Endothelial cell of umbilical vein (primary cell): Measurements from ENCODE around the gene ABLIM1. TPM values are rescaled to one million over a fixed set of nuclear protein-coding genes. Genes with fewer than 3 reads are reported as not detected.

Experiments used
- BruUV-seq: library from RNA; stranded (reverse); fragments of 400-500 nt; replicated peaks from 2 replicates; lab custom pipeline; 2021; lab: Mats Ljungman, UMichigan
- CTCF ChIA-PET: fragments of 300-600, 350-600 bp; sonication (Branson Sonifier 250); formaldehyde crosslinking; loops from one replicate; lab custom pipeline; 2021; ENCODE audit warnings: antibody characterized with exemption, inconsistent platforms; lab: Charles Lee
- POLR2A ChIA-PET: fragments of 300-600, 350-600 bp; sonication (Branson Sonifier 250); formaldehyde crosslinking; loops from one replicate; lab custom pipeline; 2021; ENCODE audit warnings: antibody characterized with exemption, inconsistent platforms; lab: Charles Lee
- DNase-seq: peaks from one replicate; pipeline ENCODE4 v3.0.0-alpha.2; 2011; ENCODE audit warnings: low read depth, low spot score
- FAIRE-seq: peaks from 2 replicates; lab custom pipeline; 2011; peaks lifted over from hg19 to GRCh38; lab: Jason Lieb, UNC
- H2AFZ ChIP-seq: 2 replicates; pipeline ENCODE4 v1.6.0; 2012; ENCODE audit warnings: low read depth, low read length, control low read depth, inconsistent platforms
- H3K27ac ChIP-seq: 2 replicates; pipeline ENCODE4 v1.5.1; 2011; ENCODE audit warnings: low read depth, mild to moderate bottlenecking, control low read depth, low read length, moderate library complexity; ENCODE audit not compliant: insufficient read depth
- H3K27me3 ChIP-seq, 2 experiments: 2 replicates each; pipeline versions ENCODE4 v1.6.0 to v1.6.1; 2011; ENCODE audit warnings: low read length in 2 of 2, mixed read lengths in 1 of 2; ENCODE audit not compliant: control insufficient read depth in 2 of 2, insufficient read depth in 2 of 2
- H3K36me3 ChIP-seq, 2 experiments: 2 replicates in 1 of 2; 3 replicates in 1 of 2; pipeline ENCODE4 v1.5.1; 2011; ENCODE audit warnings: low read length in 2 of 2, mild to moderate bottlenecking in 1 of 2, moderate library complexity in 1 of 2; ENCODE audit not compliant: control insufficient read depth in 2 of 2, insufficient read depth in 2 of 2; ENCODE audit errors: extremely low read depth in 1 of 2
- H3K4me1 ChIP-seq: 3 replicates; pipeline ENCODE4 v1.5.1; 2011; ENCODE audit warnings: mild to moderate bottlenecking, low read length; ENCODE audit not compliant: control insufficient read depth, insufficient read depth; ENCODE audit errors: extremely low read depth
- H3K4me2 ChIP-seq: 2 replicates; pipeline ENCODE4 v1.6.1; 2011; ENCODE audit warnings: low read length, control low read depth, mixed read lengths; ENCODE audit not compliant: insufficient read depth
- H3K4me3 ChIP-seq, 3 experiments: fragments of 200-600 bp in 1 of 3; sonication (generic), shearing (Covaris generic) in 1 of 3; replicated peaks in 1 of 3; 2 replicates each; pipeline ENCODE4 v1.5.1; 2011 to 2016; ENCODE audit warnings: control low read depth in 3 of 3, low read length in 3 of 3, mild to moderate bottlenecking in 2 of 3, inconsistent platforms in 1 of 3, low read depth in 1 of 3, moderate library complexity in 1 of 3; ENCODE audit not compliant: insufficient read depth in 1 of 3
- H3K79me2 ChIP-seq: 2 replicates; pipeline ENCODE4 v1.6.0; 2012; ENCODE audit warnings: low read length, inconsistent platforms; ENCODE audit not compliant: control insufficient read depth, insufficient read depth
- H3K9ac ChIP-seq: replicated peaks from 2 replicates; pipeline ENCODE3; 2011; ENCODE audit warnings: low read length, control low read depth; ENCODE audit not compliant: insufficient read depth; ENCODE audit errors: extremely low read depth
- H3K9me1 ChIP-seq: replicated peaks from 3 replicates; pipeline ENCODE4 v1.6.0; 2011; ENCODE audit warnings: mild to moderate bottlenecking, low read length; ENCODE audit not compliant: control insufficient read depth, insufficient read depth; ENCODE audit errors: extremely low read depth
- H3K9me3 ChIP-seq: replicated peaks from 2 replicates; pipeline ENCODE4 v1.5.1; 2012; ENCODE audit warnings: low read length, inconsistent platforms; ENCODE audit not compliant: control insufficient read depth, insufficient read depth
- H4K20me1 ChIP-seq: replicated peaks from 2 replicates; pipeline ENCODE3; 2011; ENCODE audit warnings: mild to moderate bottlenecking, low read length; ENCODE audit not compliant: control insufficient read depth, insufficient read depth; ENCODE audit errors: extremely low read depth
- FOS ChIP-seq: IDR thresholded peaks from 2 replicates; pipeline ENCODE4 v1.6.1; 2011; ENCODE audit warnings: mild to moderate bottlenecking, low read length, moderate library complexity, borderline replicate concordance; ENCODE audit not compliant: insufficient read depth
- GATA2 ChIP-seq: IDR thresholded peaks from 2 replicates; pipeline ENCODE4 v1.7.0; 2011; ENCODE audit warnings: low read depth, mild to moderate bottlenecking, moderate library complexity, mixed read lengths, low read length; ENCODE audit not compliant: insufficient read length, insufficient read depth
- JUN ChIP-seq: IDR thresholded peaks from 2 replicates; pipeline ENCODE4 v1.6.1; 2011; ENCODE audit warnings: borderline replicate concordance, low read depth; ENCODE audit not compliant: insufficient read length, insufficient read depth
- POLR2AphosphoS5 ChIP-seq: IDR thresholded peaks from 2 replicates; pipeline ENCODE4 v1.6.1; 2012; ENCODE audit warnings: low read depth, mild to moderate bottlenecking, control low read depth, low read length, moderate library complexity; ENCODE audit not compliant: insufficient read depth
- dilution Hi-C: fragments of 300-500 bp; cut with MboI; formaldehyde crosslinking; loops from one replicate; pipeline ENCODE4 v1.15.0; 2019; ENCODE audit warnings: low sequenced_read_pairs; ENCODE audit not compliant: extremely low pct_ligation_motif_present
- intact Hi-C: fragments of 100-400 bp; cut with micrococcal nuclease; formaldehyde crosslinking; loops from one replicate; pipeline ENCODE4 v1.10.0; 2022
- polyA plus RNA-seq, 4 experiments: library from polyadenylated mRNA; depleted of rRNA in 3 of 4; stranded (reverse) in 3 of 4; unstranded in 1 of 4; fragments of >200 nt; gene quantifications; 2 replicates each; pipeline versions ENCODE4 v1.2.1 to v1.2.3, GENCODE V29; 2011 to 2012; ENCODE audit warnings: missing spikeins in 1 of 4
- total RNA-seq: library from RNA; stranded (reverse); gene quantifications from 2 replicates; pipeline ENCODE4 v1.2.3, GENCODE V29; 2021
- TF ChIP-seq, protein P1 (sequence below): IDR thresholded peaks from 2 replicates; pipeline ENCODE4 v1.6.1; 2011; ENCODE audit not compliant: insufficient read depth, insufficient read length

ABLIM1 gene
- total and polyA plus RNA-seq, 2 donors (not counting 3 experiments of a cell fraction or from before 2014, with no cell fraction given): 128 to 235 TPM

GRCh38 chr10:114632869-114633715 is 25.0 kb downstream of the ABLIM1 start:
- Histone ChIP-seq H3K79me2 (no peaks in the 10 kb centered on the region), H3K9ac (peak overlapping the region; percentile 37), H3K9me1 (no peaks in the 10 kb centered on the region), H4K20me1 (no peaks in the 10 kb centered on the region), H3K27ac (peak overlapping the region; percentile 29), H3K4me3 (no peak overlapping the region), H3K36me3 (no peaks in the 10 kb centered on the region), H3K9me3 (no peaks in the 10 kb centered on the region), H3K27me3 (no peaks in the 10 kb centered on the region), H2AFZ (peak overlapping the region; percentile 30), H3K4me1 (peaks cover 39% of the 10 kb centered on the region), H3K4me2 (peak overlapping the region; percentile 33)
- BruUV-seq: no TSS peak
- intact Hi-C loops: loop anchor here (1.0 to 5.0 kb wide), 4 partner anchors 9 to 149 kb away; no protein-coding TSS in a partner anchor
- DNase-seq: peak; percentile 85
- TF ChIP-seq, protein P1, sequence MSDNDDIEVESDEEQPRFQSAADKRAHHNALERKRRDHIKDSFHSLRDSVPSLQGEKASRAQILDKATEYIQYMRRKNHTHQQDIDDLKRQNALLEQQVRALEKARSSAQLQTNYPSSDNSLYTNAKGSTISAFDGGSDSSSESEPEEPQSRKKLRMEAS: no peak
- TF ChIP-seq GATA2 (no peak), FOS (peak; percentile 23), JUN (peak; percentile 47), POLR2AphosphoS5 (no peak)
- dilution Hi-C loops: no loop called here
- CTCF ChIA-PET: interaction anchor here (0.8 to 2.5 kb wide), 10 partner anchors 9 to 189 kb away, joined by 3 to 11 read pairs (median 4); partner anchors contain the start of gene FHIP2A
- peak; percentile 80 for FAIRE-seq
- POLR2A ChIA-PET: interaction anchor here (0.6 to 1.2 kb wide), 2 partner anchors 29 to 52 kb away, joined by 3 to 4 read pairs; no protein-coding TSS in a partner anchor
